HCT116 (cell line): ENCODE data around the gene PTPN22. TPM values are rescaled to one million over a fixed set of nuclear protein-coding genes. Genes with fewer than 3 reads are reported as not detected.

Experiments used
- ATAC-seq: fragments of 200-7000 bp; cut with Tn5 transposase; 2 replicates; pipeline ENCODE4 v1.9.1; 2020; ENCODE audit warnings: mild to moderate bottlenecking, moderate library complexity
- BruUV-seq: library from RNA; stranded (reverse); fragments of 400-500 nt; replicated peaks from 2 replicates; lab custom pipeline; 2021; lab: Mats Ljungman, UMichigan
- CTCF ChIA-PET: fragments of 300-600 bp; sonication (Branson Sonifier 250); formaldehyde crosslinking; loops from one replicate; lab custom pipeline; 2021; ENCODE audit warnings: antibody characterized with exemption; lab: Charles Lee
- POLR2A ChIA-PET: fragments of 300-600, 350-600 bp; sonication (Branson Sonifier 250); formaldehyde crosslinking; loops from one replicate; lab custom pipeline; 2021; ENCODE audit warnings: antibody characterized with exemption; lab: Charles Lee
- RAD21 ChIA-PET, 2 experiments: fragments of 300-600 bp; sonication (Branson Sonifier 250); formaldehyde crosslinking; loops; one replicate each; lab custom pipeline; 2023; ENCODE audit warnings: low total read pairs in 2 of 2; ENCODE audit not compliant: uncharacterized antibody in 2 of 2, unreplicated experiment in 2 of 2, low non-redundant PET in 1 of 2; lab: Charles Lee
- DNase-seq: peaks from one replicate; pipeline ENCODE4 v3.0.0-alpha.2; 2010; ENCODE audit warnings: low read depth, low spot score
- H2AFZ ChIP-seq: fragments of 200-600 bp; shearing (Covaris generic), sonication (generic); 2 replicates; pipeline ENCODE4 v1.6.1; 2017; ENCODE audit warnings: low read depth, mixed run types, mixed read lengths, antibody characterized with exemption, low read length; ENCODE audit not compliant: poor library complexity, severe bottlenecking
- H3K27ac ChIP-seq: 2 replicates; pipeline ENCODE4 v1.5.1; 2012; ENCODE audit warnings: low read depth, low read length
- H3K27me3 ChIP-seq: fragments of 200-600 bp; sonication (generic); 2 replicates; pipeline ENCODE4 v1.6.1; 2016; ENCODE audit warnings: mixed run types, low read length, mixed read lengths; ENCODE audit not compliant: insufficient read depth
- H3K36me3 ChIP-seq, 2 experiments: fragments of 200-500 bp in 1 of 2; fragments of 200-600 bp in 1 of 2; sonication (Bioruptor generic) in 1 of 2; sonication (generic) in 1 of 2; 2 replicates each; pipeline versions ENCODE4 v1.5.1 to v1.6.1; 2014 to 2016; ENCODE audit warnings: low read length in 2 of 2, inconsistent platforms in 1 of 2, mixed read lengths in 1 of 2, mixed run types in 1 of 2; ENCODE audit not compliant: insufficient read depth in 2 of 2, control insufficient read depth in 1 of 2
- H3K4me1 ChIP-seq, 2 experiments: fragments of 200-600 bp in 1 of 2; sonication (generic) in 1 of 2; 2 replicates each; pipeline versions ENCODE4 v1.5.1 to v1.6.1; 2012 to 2017; ENCODE audit warnings: low read length in 2 of 2, inconsistent platforms in 1 of 2, mild to moderate bottlenecking in 1 of 2, mixed read lengths in 1 of 2, mixed run types in 1 of 2, moderate library complexity in 1 of 2; ENCODE audit not compliant: insufficient read depth in 2 of 2, control insufficient read depth in 1 of 2
- H3K4me2 ChIP-seq: fragments of 200-600 bp; sonication (generic); 2 replicates; pipeline ENCODE4 v1.6.1; 2017; ENCODE audit warnings: mixed run types, low read length, mixed read lengths
- H3K4me3 ChIP-seq, 2 experiments: fragments of 200-600 bp in 1 of 2; sonication (generic) in 1 of 2; replicated peaks in 1 of 2; 2 replicates each; pipeline ENCODE4 v1.5.1; 2011 to 2016; ENCODE audit warnings: low read length in 2 of 2, control low read depth in 1 of 2, low read depth in 1 of 2, mild to moderate bottlenecking in 1 of 2, mixed read lengths in 1 of 2, mixed run types in 1 of 2
- H3K79me2 ChIP-seq: fragments of 200-600 bp; sonication (generic); 2 replicates; pipeline ENCODE4 v1.6.1; 2017; ENCODE audit warnings: mild to moderate bottlenecking, mixed run types, low read length, moderate library complexity, mixed read lengths; ENCODE audit not compliant: insufficient read depth
- H3K9ac ChIP-seq: fragments of 200-600 bp; sonication (generic); 2 replicates; pipeline ENCODE4 v1.6.1; 2016; ENCODE audit warnings: low read length, mixed read lengths
- H3K9me2 ChIP-seq: fragments of 200-600 bp; sonication (generic), shearing (Covaris generic); 2 replicates; pipeline ENCODE4 v1.6.1; 2017; ENCODE audit warnings: mixed run types, mild to moderate bottlenecking, moderate library complexity; ENCODE audit not compliant: insufficient read depth
- H3K9me3 ChIP-seq, 2 experiments: fragments of 200-500 bp in 1 of 2; fragments of 200-600 bp in 1 of 2; sonication (Bioruptor generic) in 1 of 2; sonication (generic) in 1 of 2; 2 replicates each; pipeline ENCODE4 v1.6.1; 2014 to 2017; ENCODE audit warnings: low read length in 2 of 2, mixed read lengths in 2 of 2, inconsistent platforms in 1 of 2, low read depth in 1 of 2, mild to moderate bottlenecking in 1 of 2, mixed run types in 1 of 2, moderate library complexity in 1 of 2; ENCODE audit not compliant: control insufficient read depth in 1 of 2, insufficient read depth in 1 of 2
- H4K20me1 ChIP-seq: fragments of 200-600 bp; sonication (generic), shearing (Covaris generic); 2 replicates; pipeline ENCODE4 v1.6.1; 2017; ENCODE audit warnings: mixed run types, mild to moderate bottlenecking, moderate library complexity; ENCODE audit not compliant: insufficient read depth
- CBX3 ChIP-seq: IDR thresholded peaks from 2 replicates; pipeline ENCODE4 v1.6.1; 2012; ENCODE audit warnings: low read depth
- ELF1 ChIP-seq: IDR thresholded peaks from 2 replicates; pipeline ENCODE4 v1.6.1; 2012; ENCODE audit warnings: low read depth, borderline replicate concordance
- EZH2 ChIP-seq: fragments of 200-600 bp; sonication (generic); IDR thresholded peaks from 2 replicates; pipeline ENCODE4 v1.6.1; 2017; ENCODE audit warnings: antibody characterized with exemption, mixed run types
- JUND ChIP-seq: IDR thresholded peaks from 2 replicates; pipeline ENCODE4 v1.6.1; 2012
- POLR2A ChIP-seq: IDR thresholded peaks from 2 replicates; pipeline ENCODE4 v1.7.0; 2011; ENCODE audit warnings: borderline replicate concordance; ENCODE audit not compliant: insufficient read depth, insufficient read length; ENCODE audit errors: extremely low read depth
- POLR2AphosphoS5 ChIP-seq: IDR thresholded peaks from 2 replicates; pipeline ENCODE4 v1.6.1; 2011; ENCODE audit warnings: mild to moderate bottlenecking, low read depth, low read length, moderate library complexity
- SIN3A ChIP-seq: IDR thresholded peaks from 2 replicates; pipeline ENCODE4 v1.6.1; 2012; ENCODE audit warnings: low read depth
- SRF ChIP-seq: IDR thresholded peaks from 2 replicates; pipeline ENCODE4 v1.6.1; 2012; ENCODE audit warnings: low read depth
- ZFX ChIP-seq: fragments of 450-650 bp; IDR thresholded peaks from 2 replicates; pipeline ENCODE4 v1.6.1; 2017
- intact Hi-C: fragments of 100-400 bp; cut with micrococcal nuclease; formaldehyde crosslinking; loops from 2 replicates; pipeline ENCODE4 v1.10.0; 2022
- total RNA-seq: library from RNA; stranded (reverse); gene quantifications from one replicate; pipeline ENCODE4 v1.2.1, GENCODE V29; 2021; ENCODE audit not compliant: unreplicated experiment
- TF ChIP-seq, protein P1 (sequence below): IDR thresholded peaks from 2 replicates; pipeline ENCODE4 v1.6.1; 2012; ENCODE audit warnings: low read depth
- TF ChIP-seq, protein P2 (sequence below): IDR thresholded peaks from 2 replicates; pipeline ENCODE4 v1.6.1; 2012

The PTPN22 gene
- total RNA-seq, 1 experiment from 2014 or later, result 0.17 TPM

DNA sequence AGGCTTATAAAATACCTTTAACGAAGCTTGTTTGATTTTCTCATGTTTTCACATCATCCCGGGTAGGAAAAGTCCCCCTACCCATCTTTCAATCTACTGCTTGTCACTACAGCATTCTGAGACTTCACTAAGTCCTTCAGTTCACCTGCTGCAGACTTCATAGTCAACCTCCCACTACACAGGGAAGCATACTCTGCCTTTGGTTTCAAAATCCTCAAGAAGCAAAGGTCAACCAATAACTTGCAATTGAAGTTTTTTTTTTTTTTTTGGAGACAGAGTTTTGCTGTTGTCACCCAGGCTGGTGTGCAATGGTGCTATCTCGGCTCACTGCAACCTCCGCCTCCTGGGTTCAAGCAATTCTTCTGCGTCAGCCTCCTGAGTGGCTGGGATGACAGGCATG, 4.7 kb upstream of the PTPN22 start:
- ATAC-seq (no peak), DNase-seq (no peak)
- TF ChIP-seq POLR2AphosphoS5, result no peak
- TF ChIP-seq POLR2A, result no peak
- TF ChIP-seq CBX3, result no peak
- TF ChIP-seq, protein P1, sequence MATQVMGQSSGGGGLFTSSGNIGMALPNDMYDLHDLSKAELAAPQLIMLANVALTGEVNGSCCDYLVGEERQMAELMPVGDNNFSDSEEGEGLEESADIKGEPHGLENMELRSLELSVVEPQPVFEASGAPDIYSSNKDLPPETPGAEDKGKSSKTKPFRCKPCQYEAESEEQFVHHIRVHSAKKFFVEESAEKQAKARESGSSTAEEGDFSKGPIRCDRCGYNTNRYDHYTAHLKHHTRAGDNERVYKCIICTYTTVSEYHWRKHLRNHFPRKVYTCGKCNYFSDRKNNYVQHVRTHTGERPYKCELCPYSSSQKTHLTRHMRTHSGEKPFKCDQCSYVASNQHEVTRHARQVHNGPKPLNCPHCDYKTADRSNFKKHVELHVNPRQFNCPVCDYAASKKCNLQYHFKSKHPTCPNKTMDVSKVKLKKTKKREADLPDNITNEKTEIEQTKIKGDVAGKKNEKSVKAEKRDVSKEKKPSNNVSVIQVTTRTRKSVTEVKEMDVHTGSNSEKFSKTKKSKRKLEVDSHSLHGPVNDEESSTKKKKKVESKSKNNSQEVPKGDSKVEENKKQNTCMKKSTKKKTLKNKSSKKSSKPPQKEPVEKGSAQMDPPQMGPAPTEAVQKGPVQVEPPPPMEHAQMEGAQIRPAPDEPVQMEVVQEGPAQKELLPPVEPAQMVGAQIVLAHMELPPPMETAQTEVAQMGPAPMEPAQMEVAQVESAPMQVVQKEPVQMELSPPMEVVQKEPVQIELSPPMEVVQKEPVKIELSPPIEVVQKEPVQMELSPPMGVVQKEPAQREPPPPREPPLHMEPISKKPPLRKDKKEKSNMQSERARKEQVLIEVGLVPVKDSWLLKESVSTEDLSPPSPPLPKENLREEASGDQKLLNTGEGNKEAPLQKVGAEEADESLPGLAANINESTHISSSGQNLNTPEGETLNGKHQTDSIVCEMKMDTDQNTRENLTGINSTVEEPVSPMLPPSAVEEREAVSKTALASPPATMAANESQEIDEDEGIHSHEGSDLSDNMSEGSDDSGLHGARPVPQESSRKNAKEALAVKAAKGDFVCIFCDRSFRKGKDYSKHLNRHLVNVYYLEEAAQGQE, result no peak
- no peak for TF ChIP-seq JUND
- TF ChIP-seq ELF1, result no peak
- TF ChIP-seq, protein P2, sequence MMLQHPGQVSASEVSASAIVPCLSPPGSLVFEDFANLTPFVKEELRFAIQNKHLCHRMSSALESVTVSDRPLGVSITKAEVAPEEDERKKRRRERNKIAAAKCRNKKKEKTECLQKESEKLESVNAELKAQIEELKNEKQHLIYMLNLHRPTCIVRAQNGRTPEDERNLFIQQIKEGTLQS, result no peak
- no peak for TF ChIP-seq SRF
- TF ChIP-seq ZFX, result no peak
- TF ChIP-seq EZH2, result no peak
- no peak for TF ChIP-seq SIN3A
- no peak overlapping the region for H3K4me2 ChIP-seq
- H3K9me2 ChIP-seq, result no peaks in the 10 kb centered on the region
- no peak overlapping the region for H3K27ac ChIP-seq
- H3K79me2 ChIP-seq, result no peaks in the 10 kb centered on the region
- CTCF ChIA-PET, result no interaction called here
- POLR2A ChIA-PET, result no interaction called here
- intact Hi-C loops, result no loop called here
- BruUV-seq, result no TSS peak
- H3K4me3 ChIP-seq, result no peak overlapping the region
- H3K4me1 ChIP-seq, result peaks cover 0 to 7% of the 10 kb centered on the region in 2 experiments; a peak in 1 of 4 replicates
- H3K36me3 ChIP-seq, result no peaks in the 10 kb centered on the region
- no peaks in the 10 kb centered on the region for H3K27me3 ChIP-seq
- RAD21 ChIA-PET, result no interaction called here
- H4K20me1 ChIP-seq, result no peaks in the 10 kb centered on the region
- H2AFZ ChIP-seq, result no peak overlapping the region
- no peaks in the 10 kb centered on the region for H3K9me3 ChIP-seq
- H3K9ac ChIP-seq, result no peak overlapping the region
